Fibroblast of villous mesenchyme (primary cell): Measurements from ENCODE around the gene GJC1. TPM values are rescaled to one million over a fixed set of nuclear protein-coding genes. Genes with fewer than 3 reads are reported as not detected.

Source experiments
- DNase-seq: peaks from one replicate; pipeline ENCODE4 v3.0.0-alpha.2; 2010; ENCODE audit warnings: low read depth
- H3K4me3 ChIP-seq: 2 replicates; pipeline ENCODE4 v1.5.1; 2011; ENCODE audit warnings: low read depth, mild to moderate bottlenecking, low read length
- CTCF ChIP-seq: IDR thresholded peaks from 2 replicates; pipeline ENCODE4 v1.5.1; 2012; ENCODE audit warnings: low read depth, mild to moderate bottlenecking, low read length; ENCODE audit not compliant: insufficient read depth
- total RNA-seq: library from RNA; depleted of rRNA; stranded (reverse); fragments of >200 nt; gene quantifications from 2 replicates; pipeline ENCODE4 v1.2.3, GENCODE V29; 2012

Gene GJC1
- total RNA-seq, 1 donor: 30.2 TPM

- TF ChIP-seq CTCF: no peak
- no peak overlapping the region for H3K4me3 ChIP-seq
- no peak for DNase-seq
Measured at GRCh38 chr17:44871556-44871955, 41.5 kb upstream of the GJC1 start.

- H3K4me3 ChIP-seq: no peak overlapping the region
- peak; percentile 39 for DNase-seq
- no peak for TF ChIP-seq CTCF
Measured at GRCh38 chr17:44867841-44868240, 37.8 kb upstream of the GJC1 start.

GRCh38 chr17:44865931-44866330, 35.8 kb upstream of the GJC1 start:
- TF ChIP-seq CTCF: no peak
- H3K4me3 ChIP-seq: no peak overlapping the region
- peak; percentile 51 for DNase-seq

GRCh38 chr17:44865231-44865660, 35.2 kb upstream of the GJC1 start:
- peak; percentile 81 for DNase-seq
- peak; percentile 86 for TF ChIP-seq CTCF

GRCh38 chr17:44864831-44865230, 34.7 kb upstream of the GJC1 start:
- no peak overlapping the region for H3K4me3 ChIP-seq
- no peak for TF ChIP-seq CTCF
- no peak for DNase-seq

More at GRCh38 chr17:44865231-44865660, 35.2 kb upstream of the GJC1 start:
- H3K4me3 ChIP-seq: no peak overlapping the region

GRCh38 chr17:44863061-44863918, 33.2 kb upstream of the GJC1 start:
- no peak for TF ChIP-seq CTCF

GRCh38 chr17:44862278-44862914, 32.3 kb upstream of the GJC1 start:
- no peak for DNase-seq
- H3K4me3 ChIP-seq: no peak overlapping the region
- no peak for TF ChIP-seq CTCF

More at GRCh38 chr17:44863061-44863918, 33.2 kb upstream of the GJC1 start:
- no peak overlapping the region for H3K4me3 ChIP-seq
- DNase-seq: no peak
